ENCODE measurements around the gene ETV1.
"Not testable (repeated sequence)": the region's sequence is repeated elsewhere in the genome, so short reads cannot be mapped to it uniquely, and the experiment has no call there.

Gene ETV1

DNA sequence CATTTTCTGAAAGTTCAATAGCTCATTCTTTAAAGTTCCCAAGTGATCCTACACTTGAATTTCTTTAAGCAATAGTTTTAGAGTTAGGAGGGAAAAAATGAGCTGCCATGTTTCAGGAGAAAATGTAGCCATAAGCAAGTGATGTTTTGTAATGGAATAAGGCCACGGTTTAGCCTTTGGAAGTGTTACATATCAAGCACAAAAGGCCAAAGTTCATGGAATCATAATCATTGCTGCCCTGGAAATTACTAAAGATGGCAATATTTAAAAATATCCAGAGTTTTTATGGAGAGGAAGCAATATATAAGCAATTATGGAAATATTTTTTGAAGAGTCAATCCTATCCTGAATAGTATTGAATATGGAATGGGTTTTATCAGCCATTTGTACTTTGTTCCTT lies 68.4 kb downstream of the ETV1 start:
- no peak for DNase-seq (ENCODE audit: low spot score)

DNA sequence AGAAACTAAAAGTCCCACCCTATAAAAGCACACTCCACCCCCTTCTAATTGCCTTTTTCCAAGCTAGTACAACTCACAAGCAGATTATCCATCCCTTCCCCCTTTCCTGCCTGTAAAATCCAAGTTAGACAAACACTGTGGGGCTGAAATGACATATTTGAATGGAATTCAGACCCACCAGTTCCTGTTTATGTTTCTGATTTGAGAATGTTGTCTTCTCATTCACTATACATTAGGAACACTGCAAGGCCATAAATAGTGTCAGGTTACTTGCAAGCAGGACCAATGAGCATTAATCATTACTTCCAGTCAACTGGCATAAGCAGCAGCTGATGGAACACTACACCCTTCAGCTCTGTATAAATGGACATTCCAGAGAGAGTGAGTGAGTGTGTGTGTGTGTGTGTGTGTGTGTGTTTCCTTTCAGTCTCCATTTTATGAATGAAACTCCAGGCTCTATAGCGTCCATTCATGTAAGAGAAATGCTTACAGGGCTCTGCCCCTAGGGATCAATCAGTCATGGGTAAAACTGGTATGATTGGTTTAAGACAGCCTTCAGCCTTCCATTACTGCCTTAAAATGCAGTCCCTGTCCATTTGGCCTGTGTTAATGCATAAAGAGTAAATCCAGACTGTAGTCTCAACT lies 69.3 kb downstream of the ETV1 start:
- peak; percentile 73 for DNase-seq (ENCODE audit: low spot score)

DNA sequence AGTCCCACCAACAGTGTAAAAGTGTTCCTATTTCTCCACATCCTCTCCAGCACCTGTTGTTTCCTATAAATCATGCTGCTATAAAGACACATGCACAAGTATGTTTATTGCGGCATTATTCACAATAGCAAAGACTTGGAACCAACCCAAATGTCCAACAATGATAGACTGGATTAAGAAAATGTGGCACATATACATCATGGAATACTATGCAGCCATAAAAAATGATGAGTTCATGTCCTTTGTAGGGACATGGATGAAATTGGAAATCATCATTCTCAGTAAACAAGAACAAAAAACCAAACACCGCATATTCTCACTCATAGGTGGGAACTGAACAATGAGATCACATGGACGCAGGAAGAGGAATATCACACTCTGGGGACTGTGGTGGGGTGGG lies 71.1 kb downstream of the ETV1 start:
- DNase-seq (ENCODE audit: low spot score): not testable (repeated sequence)

DNA sequence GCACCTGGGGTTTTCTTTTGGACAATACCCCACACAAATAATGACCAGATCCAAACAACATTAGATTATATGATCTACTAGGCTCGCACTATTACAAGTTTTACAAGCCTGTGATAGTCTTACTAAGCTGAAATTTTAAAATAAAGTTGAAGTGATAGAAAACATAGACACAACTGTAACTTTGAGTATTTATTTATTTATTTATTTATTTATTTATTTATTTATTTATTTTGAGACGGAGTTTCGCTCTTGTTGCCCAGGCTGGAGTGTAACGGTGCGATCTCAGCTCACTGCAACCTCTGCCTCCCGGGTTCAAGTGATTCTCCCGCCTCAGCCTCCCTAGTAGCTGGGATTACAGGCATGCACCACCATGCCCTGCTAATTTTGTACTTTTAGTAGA lies 72.4 kb downstream of the ETV1 start:
- not testable (repeated sequence) for DNase-seq (ENCODE audit: low spot score)

DNA sequence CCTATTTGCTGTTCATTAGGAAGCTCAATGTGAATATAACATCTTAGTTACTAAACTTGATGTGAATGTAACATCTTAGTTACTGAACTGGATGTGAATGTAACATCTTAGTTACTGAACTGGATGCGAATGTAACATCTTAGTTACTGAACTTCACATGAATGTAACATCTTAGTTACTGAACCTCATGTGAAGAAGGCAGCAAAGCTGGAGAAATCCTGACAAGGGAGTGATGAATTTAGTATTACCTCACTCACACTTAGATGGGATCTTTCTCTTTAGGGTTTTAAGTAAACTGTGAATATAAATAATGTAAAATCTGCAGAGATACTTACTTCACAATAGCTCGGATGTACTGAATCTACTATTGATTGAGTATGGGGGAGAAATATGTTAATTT lies 73.6 kb downstream of the ETV1 start:
- DNase-seq (ENCODE audit: low spot score): no peak

DNA sequence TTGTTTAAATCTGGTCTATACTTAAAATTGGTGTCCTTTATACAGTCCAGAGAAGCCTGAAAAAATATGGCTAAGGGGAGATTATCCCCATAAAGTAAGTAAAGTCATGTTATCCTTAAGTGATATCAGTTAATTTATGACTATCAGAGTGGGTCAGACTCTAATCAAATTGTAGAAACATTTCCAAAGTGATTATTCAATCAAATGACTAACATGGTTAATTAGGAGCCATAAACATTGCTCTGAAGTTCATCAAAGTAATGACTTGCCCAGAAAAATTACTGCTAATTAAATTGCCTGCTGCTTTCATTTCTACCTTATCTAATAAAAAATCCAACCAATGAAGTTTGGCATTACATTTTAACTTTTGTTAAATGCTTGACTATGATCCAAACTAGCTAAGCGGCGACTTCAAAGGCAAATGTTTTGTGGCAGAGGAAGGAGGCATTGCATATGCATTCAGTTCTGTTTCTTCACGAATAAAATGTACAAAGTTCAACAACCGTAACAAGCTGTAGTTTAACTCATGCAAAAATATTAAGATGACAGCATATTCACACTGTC lies 76.7 kb downstream of the ETV1 start:
- no peak for DNase-seq (ENCODE audit: low spot score)

DNA sequence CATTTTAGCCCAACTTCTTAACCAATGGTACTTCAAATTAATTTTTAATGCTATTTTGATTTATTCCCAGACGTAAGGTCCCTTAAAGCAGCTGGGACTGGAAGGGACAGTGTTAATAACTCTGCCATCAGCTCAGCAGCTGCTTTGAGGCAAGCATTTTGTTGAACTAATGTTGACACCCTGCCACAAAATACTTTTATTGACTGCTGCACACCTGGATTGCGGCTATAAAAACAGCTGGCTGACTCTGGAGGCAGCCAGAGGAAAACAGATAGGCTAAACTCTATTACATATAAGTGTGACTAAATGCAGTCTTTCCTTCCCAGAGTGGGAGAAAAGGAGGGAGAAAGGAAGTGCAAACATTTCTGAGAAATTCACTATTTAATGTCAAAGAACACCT lies 77.6 kb downstream of the ETV1 start:
- DNase-seq (ENCODE audit: low spot score): no peak

DNA sequence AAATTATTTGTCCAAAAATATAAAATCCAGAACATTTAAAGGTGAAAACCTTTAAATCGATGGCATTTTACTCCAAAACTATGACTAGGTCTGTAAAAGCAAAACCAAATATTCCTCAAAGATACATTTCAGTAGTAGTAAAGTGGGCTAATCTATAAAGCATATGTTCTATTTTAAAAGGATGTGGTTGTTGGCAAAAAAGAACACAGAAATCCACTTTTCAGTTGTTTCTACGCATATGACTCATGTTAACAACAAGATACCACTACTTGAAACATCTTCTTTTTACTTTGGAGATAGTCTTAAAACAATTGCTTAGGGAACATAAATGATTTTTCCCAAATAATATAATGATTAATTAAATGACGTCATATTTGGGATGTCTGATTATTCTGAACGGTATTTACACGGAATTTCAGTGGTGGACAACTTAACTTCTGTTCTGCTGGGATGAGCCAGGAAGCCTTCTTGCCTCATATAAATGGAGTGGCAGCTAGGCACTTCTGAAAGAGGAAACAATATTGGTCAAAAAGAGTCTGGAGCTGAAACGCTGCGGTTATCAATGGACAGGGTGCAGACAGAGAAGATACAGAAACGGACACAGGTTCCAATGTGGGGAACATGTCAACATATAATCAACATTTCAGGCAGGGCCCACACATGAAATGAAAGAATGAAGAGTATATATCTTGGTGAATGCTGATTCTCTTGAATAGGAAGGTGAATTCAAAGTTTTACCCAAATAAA lies 78.5 kb downstream of the ETV1 start:
- no peak for DNase-seq (ENCODE audit: low spot score)

DNA sequence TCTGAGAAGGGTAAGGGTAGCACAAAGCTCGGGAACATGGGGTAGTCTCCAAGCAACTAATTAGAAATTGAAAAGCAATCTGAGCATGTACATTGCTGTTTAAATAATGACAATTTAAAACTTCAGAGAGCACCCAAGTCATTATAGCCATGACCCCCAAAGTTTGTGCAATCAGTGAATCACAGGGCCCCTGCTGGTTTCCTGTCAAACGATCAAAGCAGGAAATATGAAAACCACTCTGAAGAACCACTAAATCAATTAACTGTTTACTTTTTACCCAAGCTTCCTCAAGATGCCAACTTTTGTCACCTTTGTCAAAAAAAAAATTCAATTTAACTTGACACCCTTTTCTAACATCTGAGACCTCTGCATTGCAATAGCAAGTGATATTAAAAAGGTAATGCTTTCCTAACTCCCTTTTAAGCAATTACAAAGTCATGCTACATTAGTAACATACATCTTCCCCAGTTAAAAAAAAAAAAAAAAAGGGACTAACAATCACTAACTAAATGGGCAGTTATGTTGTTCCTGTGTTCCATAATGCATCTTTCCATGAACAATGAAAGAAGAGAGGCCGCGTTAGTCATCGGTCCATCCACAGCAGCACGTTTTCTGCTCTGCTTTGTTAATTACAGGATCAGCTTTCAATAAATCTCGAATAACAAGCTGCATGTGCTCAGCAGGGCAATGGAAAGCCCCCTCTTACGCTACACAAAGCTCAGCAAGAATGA lies 80.6 kb downstream of the ETV1 start:
- no peak for DNase-seq (ENCODE audit: low spot score)

DNA sequence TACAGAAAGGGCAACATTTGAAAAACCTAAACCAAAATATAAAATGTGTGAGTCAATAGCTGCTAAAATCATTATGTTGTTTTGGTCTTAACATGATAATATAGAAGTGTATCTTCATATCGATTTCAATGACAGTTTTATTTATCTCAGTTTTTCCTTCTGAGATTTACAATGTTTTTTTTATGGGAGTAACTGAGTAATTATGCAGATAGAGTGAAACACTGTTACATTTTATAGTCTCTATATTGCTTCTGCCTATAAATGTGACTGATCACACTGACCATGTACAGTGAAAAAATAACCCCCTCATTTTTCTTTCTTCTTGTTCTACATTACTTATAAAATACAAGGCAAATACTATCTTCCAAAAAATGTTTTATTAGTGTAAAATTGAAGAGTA lies 81.6 kb downstream of the ETV1 start:
- DNase-seq (ENCODE audit: low spot score): no peak

DNA sequence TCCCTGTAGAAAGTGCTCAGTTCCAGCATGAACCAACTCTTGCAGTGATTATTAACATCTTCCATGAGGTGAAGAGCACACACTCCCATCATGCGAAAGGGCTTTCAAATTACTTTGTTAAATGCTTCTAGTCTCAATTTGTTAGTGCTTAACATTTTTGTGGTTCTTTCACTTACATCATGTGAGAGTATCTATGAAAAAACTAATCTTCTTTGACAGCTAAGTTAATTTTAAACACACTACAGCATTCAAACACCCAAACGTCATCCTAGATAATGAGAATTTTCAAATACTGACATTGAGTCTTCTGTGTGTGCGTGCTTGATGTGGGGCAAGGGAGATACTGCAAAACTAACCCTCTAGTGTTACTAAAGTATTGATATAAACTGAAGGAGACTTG lies 84.8 kb downstream of the ETV1 start:
- peak; percentile 65 for DNase-seq (ENCODE audit: low spot score)

DNA sequence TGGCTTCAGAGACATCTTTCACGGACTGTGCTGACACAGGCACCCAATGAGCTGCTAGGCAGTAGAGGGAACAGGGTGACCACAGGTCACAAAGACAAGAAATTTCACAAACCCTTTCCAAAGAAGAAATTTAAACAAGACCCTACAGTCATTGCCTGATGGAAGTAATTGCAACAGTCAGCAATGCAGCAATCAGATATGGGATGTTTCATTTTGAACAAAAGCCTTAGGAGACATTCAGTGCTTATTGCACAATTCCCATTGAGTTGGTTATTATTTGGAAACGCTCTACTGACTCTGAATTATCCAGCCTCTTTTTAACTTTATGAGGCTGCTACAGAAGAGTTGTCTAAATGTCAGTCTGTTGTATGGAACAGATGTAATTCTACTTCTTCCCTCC lies 85.5 kb downstream of the ETV1 start:
- peak; percentile 55 for DNase-seq (ENCODE audit: low spot score)

DNA sequence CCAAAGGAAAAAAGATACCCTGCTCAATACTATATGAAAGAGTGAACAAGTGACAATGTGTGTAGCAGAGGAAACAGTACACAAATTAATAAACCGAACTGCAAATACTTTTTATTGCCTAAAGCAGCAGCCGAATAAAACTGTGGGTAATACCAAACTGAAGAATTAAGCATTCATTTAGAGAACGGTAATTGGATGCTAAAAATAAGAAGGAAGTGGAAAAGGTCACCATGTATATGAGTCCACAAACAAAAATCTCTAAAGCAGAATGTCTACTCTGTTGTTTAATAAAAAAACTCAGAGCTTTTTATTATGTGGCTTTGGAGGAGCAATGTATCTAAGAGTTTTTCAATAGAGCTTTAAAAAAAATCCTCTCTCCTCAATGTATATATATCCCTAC lies 87.9 kb downstream of the ETV1 start:
- DNase-seq (ENCODE audit: low spot score): no peak

DNA sequence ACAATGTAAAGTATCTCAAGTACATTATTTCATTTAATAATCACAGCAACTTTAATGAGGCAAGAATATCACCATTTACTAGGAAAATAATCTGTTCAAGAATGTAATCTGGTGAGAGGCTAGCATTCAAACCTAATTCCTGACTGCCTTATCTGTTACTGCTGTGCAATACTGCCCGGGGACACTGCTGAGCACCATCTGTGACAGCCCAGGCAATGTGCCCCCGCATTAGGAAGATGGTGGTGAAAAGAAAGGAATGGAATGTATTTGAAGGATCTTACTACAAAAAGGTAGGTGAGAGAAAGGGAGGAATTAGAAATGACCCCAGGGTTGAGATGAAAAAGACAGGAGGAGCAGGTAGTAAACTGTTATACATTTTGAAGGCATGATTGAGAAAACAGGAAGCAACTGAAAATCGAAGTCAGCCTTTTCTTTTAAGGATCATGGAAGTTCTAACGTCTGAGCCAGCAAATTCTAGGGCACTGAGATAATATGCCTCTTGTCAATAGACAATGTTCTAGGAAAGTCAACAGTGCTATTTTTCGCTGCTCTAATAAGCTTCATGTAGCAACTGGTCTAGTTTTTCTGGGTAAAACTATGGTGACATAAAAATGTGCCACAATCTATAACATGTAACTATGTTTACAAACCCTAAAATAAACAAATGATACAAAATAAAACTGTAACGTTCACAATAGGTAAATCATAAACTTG lies 90.4 kb downstream of the ETV1 start:
- DNase-seq (ENCODE audit: low spot score): no peak

DNA sequence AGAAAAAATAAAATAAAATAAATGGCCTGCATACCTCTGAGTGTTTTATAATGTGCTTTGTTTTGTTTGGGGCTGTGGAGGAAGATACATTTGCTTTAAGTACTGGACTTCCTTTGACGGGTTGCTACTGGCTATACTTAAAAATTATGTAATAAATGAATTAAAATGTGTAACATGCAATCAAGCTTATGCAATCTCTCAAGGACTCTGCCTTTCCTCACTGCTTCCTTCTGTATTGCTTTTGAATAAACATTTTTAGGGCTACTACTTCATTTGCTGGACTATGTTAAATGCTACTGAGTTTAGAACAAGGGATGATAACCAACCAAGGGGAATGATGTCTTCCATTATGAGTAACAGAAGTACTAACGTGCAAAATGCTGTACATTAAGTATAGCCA lies 91.6 kb downstream of the ETV1 start:
- DNase-seq (ENCODE audit: low spot score): no peak

DNA sequence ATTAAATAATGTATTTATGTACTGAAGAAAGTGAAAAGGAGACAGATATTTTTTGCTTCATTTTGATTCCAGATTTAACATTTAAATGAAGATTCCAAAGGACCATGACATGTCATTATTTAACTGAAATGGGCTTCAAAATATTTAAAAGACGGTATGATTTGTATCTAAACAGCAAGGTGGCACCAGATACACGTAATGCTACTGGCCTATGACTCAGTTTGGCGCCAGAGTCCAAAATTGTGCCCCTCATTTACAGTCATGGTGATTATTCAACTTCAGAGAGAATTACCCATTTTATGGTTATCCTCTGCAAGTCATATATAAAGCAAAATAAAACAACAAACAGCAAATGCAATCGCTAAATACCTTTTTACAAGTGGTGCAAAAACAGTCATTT lies 94.5 kb downstream of the ETV1 start:
- DNase-seq (ENCODE audit: low spot score): no peak

DNA sequence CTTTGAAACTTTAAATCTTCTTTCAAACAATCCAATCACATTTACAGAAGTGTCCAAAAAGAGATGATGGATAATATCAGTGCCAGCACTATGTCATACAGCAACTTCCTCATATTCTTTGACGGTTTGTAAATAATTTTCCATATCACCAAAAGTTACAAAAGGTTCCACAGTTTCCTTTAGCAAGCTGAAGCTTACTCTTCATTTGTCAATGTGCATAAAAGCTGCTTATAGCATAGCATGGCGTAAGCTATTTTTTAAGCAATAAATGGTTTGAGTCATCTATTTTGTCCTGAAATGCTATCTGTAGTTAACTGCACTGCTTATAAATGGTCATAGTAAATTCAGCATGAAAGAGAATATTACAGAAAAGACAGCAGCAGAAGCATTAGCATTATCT lies 95.1 kb downstream of the ETV1 start:
- DNase-seq (ENCODE audit: low spot score): no peak

DNA sequence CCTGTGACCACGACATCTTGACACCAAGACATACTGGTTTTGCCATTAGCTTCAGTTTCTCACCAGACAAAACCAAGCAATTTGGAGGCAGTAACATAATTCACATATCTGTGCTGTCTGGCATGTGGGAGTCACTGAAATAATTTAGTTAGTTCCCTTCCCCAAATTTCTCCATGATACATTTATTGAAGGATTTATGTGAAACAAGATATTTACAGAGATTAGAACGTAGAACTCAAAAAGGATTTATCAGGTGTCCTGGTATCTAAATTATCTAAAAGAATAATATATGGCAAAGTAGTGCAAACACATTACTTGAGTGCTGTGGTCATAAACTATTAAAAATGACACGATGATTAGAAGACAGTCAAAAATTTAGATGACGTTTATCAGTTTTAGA lies 98.7 kb downstream of the ETV1 start:
- no peak for DNase-seq (ENCODE audit: low spot score)

DNA sequence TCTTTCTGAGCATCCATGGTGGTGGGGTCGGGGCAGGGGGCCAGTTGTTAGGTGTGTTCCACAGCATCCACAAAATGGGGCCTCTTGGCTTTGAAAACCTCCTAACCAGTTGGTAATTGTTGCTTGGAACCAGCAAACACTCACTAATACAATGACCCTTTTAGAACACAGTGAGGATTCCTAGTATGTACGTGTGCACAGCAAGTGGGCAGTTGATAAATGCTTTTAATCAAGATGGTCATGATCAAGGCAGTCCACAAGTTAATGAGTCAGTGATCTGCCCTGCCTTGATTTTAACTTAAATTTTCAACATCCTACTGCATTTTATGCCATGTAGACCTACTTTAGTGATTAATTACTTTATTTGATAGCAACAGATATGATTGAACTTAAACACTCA lies 103.1 kb downstream of the ETV1 start:
- DNase-seq (ENCODE audit: low spot score): no peak

DNA sequence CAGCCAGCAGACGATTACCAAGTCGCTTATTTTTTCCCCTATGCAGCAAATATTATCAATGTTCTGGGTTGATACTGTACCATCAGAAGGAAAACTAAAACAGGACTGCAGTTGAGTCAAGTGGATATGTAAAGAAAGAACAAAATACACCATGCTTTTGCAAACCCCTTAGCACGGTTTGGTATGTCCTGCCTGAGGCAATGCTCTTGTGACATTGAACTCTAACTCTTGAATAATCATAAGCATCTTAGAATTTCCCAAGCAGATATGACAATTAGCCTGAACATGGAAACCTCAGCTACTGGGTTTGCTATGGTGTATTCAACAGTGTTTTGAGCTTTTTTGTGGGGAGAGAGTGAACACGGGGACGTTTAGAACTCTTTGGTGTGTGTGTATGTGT lies 107.4 kb downstream of the ETV1 start:
- DNase-seq (ENCODE audit: low spot score): no peak

DNA sequence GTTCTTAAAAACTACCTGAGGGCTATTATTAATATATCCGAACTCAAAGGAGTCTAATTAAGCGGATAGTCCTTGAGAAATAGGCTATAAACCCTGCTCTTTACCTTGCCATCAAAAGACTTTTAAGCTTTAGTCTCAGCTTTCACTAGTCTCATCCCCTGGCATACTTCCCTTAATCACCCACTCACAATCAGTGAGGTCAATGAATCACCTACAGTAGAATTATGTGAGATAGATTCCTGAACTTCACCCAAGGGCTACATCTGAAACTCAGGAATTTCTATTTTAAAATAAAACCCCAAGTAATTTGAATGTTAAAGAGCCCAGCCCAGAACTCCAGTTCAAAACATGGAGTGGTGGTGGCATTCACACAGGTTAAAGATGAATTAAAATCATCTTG lies 108.7 kb downstream of the ETV1 start:
- DNase-seq (ENCODE audit: low spot score): peak; percentile 70

DNA sequence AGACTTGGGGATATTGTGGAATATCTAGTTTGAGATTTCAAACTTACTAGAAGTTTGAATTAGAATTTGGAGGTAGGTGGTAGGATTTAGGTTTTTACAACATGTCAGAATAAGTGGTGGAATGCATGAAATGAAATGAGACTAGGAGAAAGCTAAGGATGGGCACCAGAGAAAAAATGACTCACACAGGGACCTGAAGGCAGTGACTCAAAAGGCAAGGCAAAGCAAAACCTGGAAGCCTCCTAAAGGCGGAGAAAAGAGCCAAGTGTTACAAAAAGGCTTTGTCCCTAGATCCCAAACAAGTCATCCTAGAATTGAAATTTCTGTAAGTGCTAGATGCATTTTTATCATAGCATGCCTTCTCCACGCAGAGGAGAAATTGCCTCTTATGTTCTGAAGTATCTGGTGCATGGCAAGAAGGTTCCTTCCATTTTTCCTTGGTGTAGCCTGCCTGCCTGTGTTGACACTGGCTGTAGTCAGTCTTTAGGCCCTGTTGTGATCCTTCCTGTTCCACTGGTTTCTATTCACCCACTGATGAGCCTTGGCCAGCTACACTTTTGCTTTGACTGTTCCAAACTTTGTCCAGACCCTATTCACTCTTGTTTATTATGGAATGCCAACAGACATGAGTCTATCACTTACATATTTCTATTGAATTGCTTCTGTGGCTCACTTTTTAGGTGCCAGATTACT lies 109.3 kb downstream of the ETV1 start:
- DNase-seq (ENCODE audit: low spot score): peak; percentile 52

Measured in GM03348 (cell line).